GM18951 (cell line): ENCODE measurements around the gene CNTN4.

ENCODE experiments used
- POLR2A ChIP-seq: IDR thresholded peaks from 4 replicates; pipeline ENCODE4 v1.6.1; 2011; ENCODE audit warnings: mild to moderate bottlenecking; ENCODE audit not compliant: insufficient read length, insufficient read depth; ENCODE audit errors: extremely low read depth
- in situ Hi-C: fragments of 300-500 bp; cut with MboI; formaldehyde crosslinking; loops from one replicate; pipeline ENCODE4 v1.12.0; 2022; ENCODE audit warnings: low sequenced_read_pairs, mixed read lengths, inconsistent platforms; ENCODE audit not compliant: unreplicated experiment

Gene CNTN4

DNA sequence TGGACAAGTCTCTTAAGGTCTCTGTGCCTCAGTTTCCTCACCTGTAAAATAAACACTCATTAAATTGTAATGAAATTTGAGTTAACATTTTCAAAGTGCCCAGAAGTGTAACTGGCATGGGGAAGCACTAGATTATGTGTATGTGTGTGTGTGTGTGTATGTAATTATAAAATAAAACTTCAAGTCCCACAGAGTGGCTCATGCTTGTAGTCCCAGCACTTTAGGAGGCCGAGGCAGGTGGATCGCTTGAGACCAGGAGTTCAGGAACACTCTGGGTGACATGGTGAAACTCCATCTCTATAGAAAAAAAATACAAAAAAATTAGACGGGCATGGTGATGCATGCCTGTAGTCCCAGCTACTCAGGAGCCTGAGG is 608.2 kb downstream of the CNTN4 start:
- no peak for TF ChIP-seq POLR2A
- in situ Hi-C loops, result no loop called here

DNA sequence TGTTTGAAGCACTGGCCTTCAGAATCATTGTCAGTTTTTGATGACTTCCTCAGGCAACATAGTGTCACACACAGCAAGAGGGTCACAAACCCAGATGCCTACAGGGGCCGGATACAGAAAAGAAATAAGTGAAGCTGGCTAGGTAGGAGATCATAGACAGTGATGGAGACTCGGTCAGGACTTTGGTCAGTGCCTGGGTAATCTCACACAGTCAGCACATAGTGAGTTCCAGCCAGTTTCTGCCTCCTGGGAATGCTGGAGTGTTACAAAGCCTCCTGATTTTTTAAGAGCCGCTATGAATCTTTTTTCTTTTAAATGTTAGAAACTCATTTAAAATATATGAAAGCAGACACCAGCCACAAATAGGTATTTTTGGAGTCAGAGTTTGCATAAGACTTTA is 612.4 kb downstream of the CNTN4 start:
- TF ChIP-seq POLR2A, result no peak

DNA sequence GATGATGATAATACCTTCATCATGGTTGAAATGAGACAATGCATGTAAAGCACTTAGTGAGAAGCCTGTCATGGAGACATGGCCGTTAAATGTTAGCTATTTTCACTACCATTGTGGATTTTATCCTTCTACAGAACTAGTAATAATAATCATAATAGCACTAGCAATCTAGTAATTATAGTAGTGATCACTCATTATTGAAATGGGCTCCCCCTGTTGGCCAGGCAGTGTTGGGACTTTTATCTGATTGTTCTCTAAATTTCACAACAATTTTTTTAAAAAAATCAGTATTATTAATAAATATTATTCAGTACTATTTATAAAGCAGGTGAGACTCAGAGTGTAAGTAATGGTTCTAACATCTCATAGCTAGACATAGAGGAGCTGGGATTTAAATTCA is 615.3 kb downstream of the CNTN4 start:
- in situ Hi-C loops, result no loop called here
- no peak for TF ChIP-seq POLR2A

More for the DNA sequence above, 612.4 kb downstream of the CNTN4 start:
- in situ Hi-C loops, result no loop called here

DNA sequence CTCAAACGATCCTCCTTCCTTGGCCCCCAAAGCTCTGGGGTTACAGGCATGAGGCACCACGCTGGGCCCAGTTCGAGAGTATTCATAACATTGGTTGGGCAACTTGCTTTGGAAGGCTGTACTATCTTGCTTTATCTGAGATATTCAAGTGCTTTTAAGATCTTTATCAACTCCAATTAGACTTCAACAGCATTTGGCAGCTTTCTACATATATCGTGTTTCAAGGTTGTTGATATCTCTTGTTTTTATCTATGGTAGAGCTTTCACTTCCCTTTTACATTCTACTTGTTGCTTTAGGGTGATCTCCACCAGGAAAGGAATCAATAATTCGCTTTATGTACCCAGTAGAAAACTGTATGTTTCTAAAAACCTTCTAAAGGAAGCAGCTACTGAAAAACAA is 616.2 kb downstream of the CNTN4 start:
- no peak for TF ChIP-seq POLR2A
- in situ Hi-C loops, result no loop called here

DNA sequence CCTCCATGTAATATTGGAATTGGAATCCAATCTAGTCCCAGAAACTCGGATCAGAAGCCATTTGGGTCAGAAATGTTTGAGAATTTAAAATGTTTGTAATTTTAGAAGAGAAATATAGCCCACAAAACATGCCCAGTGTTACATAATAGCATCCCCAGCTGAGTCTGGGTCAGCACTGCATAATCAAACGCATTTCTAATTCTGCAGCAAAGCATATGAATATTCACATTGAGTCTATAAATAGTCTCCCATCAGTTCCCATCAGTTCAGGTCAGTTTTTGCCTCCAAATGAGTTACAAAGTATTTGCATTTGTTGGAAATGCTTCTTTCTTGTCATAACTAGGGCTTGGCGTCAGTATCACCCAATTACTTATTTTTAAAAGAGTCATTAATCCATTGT is 628.4 kb downstream of the CNTN4 start:
- in situ Hi-C loops, result no loop called here

DNA sequence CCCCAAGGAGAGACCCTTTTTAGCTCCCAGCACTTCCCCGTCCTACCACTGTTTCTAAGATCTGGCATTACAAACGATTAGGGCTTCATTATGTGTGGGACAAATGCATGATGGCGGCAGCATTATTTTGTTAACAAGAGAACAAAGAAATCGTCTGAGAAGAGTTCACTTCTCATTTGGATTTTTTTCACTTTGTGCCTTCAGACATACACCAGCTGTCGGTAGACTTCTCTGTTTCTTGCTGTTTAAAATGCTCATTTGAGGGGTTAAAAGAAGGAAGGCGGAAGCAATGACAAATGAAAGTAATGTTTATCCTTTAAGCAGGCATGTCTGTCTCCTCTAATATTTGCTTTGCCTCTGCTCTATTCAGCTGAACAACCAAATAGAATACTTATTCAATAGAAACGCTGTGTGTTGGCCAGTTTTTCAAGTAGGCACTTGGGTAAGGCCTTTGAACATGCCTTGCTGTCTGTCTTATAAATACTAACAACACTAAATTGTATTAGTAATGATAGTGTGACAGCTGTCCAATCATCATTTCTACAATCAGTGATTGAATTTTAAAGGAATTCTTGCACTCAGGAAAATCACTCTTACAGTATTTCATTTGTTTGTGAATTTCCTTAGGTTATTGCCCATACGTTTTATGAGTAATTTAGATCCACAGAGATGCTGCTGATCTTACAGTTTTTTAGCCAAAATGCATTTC is 629.1 kb downstream of the CNTN4 start:
- in situ Hi-C loops, result no loop called here
- TF ChIP-seq POLR2A, result no peak

More for the DNA sequence above, 628.4 kb downstream of the CNTN4 start:
- no peak for TF ChIP-seq POLR2A

DNA sequence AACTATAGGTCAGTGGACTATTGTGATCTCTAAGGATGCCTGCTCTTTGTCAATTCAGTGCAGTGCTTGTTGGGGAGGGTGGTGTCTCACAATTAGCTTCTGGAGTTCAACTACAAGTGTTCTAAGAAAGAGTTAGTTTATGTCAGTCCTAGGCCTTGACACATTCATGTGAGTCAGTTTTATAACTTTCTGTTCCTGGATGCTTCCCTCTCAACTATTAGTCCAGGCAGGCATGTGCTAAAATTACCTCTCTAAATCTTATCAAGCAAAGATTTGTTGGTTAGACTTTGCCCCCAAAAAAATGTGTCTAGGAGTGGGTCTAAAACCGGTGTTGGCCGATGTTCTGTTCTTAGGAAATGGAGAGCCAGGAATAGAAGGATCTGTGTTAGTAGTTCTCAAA is 633.2 kb downstream of the CNTN4 start:
- in situ Hi-C loops, result no loop called here
- no peak for TF ChIP-seq POLR2A

DNA sequence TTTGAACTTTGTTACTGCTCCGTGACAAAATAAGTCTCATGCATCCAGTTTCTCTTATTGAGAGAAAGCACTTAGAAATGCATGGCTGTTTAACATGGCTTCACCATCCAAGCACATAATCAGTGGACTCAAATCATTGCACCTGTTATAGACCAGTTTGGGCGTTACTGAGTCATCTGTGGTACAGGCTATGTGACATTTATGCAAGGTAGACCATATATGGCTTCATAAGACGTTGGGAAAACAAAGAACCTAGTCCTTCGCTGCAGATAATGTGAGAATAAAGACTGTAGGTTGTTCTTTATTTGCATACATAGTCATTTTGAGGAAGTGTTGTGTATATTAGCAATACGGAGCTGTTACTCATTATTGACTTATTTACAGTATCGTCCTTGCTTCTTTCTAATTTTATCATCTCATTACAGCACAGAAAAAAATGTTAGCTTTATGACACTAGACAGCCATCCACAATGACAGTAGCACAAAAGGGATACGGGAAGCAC is 636.8 kb downstream of the CNTN4 start:
- no peak for TF ChIP-seq POLR2A
- in situ Hi-C loops, result no loop called here

DNA sequence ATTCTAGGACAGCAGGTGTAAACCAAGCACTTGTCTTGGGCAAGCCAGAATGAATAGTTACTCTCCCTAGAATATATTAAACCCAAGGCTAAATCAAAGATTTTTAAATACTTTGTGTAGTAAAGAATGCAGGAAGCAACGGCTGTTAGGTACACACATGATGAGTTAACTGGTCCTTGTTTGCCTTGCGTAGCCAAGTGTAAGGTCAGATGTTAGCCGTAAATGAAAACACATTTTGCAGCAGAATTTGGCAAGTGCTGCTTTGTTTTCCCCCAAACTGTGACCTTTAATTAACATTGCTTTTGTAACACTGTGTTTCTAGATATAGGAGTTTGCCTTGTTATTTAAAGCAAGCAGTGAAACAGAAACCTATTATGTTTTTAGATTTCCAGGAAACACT is 642.9 kb downstream of the CNTN4 start:
- no peak for TF ChIP-seq POLR2A
- in situ Hi-C loops, result no loop called here

DNA sequence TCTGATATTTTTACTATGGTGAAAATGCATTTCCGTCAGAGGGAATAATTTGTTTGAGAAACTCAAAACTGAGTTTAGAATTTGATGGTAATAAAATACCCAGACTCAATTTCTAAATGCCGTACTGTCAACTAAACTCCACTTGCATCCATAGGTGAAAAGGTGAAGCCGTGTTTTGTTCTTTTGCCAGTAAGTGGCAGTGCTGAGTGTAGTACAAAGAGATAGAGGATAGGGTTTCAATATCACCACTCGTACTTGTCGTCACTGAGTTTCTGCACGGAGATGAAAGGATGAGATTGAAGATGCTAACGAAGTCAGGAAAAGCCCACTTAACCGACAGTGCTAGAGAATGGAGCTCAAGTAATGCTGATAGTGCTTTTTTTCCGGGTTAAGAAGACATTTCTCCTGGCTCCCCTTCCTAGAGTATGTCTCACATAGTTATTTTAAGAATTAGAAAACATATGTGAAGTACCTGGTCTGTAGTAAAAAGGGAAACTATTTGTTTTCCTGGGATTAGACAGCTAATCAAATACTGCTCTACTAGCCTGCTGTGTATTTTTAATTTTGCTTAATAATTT is 666.4 kb downstream of the CNTN4 start:
- TF ChIP-seq POLR2A, result no peak
- in situ Hi-C loops, result no loop called here

DNA sequence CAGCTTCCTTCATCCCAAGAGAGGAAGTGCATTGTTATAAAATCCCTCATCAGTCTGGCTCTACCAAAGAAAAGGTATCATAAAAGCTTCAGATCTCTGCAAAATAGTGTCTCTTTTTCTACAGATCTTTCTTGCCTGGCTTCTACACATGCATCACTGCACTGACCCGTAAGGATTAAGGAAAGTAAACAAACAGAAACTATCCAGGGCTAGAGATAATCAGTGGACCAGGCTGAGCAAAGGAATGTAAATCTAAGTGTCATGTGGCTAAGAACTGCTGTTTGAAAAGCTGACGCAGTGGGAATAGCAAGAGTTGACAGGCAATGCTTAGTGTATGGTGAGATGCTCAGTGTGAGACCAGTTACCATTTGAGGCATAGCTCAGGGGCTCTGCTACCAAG is 671.8 kb downstream of the CNTN4 start:
- TF ChIP-seq POLR2A, result no peak
- in situ Hi-C loops, result no loop called here

DNA sequence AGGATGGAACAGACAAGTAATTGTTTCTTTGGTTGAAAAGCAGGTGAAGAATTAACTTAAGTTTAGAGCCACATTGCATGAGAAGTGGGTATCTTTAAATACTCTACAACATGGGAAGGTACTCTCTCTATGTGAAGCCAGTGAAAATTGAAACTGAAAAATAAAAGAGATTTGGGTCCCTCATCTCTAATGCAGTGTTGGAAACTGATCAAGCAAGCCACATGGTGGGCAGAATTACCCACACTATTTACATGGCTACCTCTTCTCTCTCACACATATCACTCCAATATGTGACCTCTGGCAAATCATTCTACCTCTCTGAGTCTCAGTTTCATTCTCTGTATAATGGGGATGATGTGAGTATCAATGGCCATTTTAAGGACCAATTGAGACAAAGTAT is 672.5 kb downstream of the CNTN4 start:
- in situ Hi-C loops, result no loop called here
- no peak for TF ChIP-seq POLR2A

DNA sequence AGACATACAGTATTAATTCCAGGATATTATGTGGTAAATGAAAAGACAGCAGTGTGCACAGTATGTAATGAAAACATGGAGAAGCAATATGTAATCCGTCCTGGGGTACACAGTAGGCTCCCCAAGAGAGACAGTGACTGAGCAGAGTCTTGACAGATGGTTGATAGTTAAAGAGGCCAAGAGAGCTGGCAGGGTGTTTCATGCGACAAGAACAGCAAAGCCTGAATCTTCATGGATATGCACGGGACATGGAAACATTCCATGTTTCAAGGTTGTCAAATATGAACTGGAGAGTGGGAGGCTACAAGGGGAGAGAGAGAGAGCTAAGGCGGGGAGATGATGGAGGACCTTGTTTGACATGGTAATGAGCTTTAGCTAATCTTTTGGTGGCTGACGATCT is 673.1 kb downstream of the CNTN4 start:
- no peak for TF ChIP-seq POLR2A
- in situ Hi-C loops, result no loop called here

DNA sequence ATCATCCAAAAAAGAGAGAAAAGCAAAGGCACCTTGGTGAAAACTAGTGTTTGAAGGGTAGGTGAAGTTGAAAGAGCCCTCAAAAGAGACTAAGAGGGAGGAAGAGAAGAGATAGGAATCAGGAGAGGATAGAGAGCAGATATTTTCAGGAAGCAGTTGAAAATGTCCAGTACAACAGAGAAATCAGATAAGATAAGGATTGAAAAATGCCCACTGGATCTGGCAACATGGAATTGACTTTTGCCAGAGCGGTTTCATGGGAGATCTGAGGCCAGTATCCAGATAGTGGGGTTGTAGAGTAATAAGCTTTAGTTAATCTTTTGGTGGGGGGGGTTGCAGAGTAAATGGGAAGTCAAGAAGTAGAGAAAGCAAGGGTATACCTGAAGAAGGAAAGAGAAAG is 674.1 kb downstream of the CNTN4 start:
- in situ Hi-C loops, result no loop called here

More for the DNA sequence above, 674.1 kb downstream of the CNTN4 start:
- no peak for TF ChIP-seq POLR2A
